NCI-H510A (cell line): ENCODE results near the gene API5.

ENCODE experiments used
- DNase-seq: peaks from one replicate; lab custom pipeline; 2025; lab: John Stamatoyannopoulos, UW

The API5 gene

GRCh38 chr11:43360361-43361032, 48.7 kb downstream of the API5 start:
- no peak for DNase-seq

GRCh38 chr11:43366677-43367076, 54.9 kb downstream of the API5 start:
- no peak for DNase-seq

- DNase-seq = no peak
Measured at GRCh38 chr11:43367382-43368178, 55.8 kb downstream of the API5 start.

- DNase-seq = no peak
Measured at GRCh38 chr11:43376065-43376464, 64.3 kb downstream of the API5 start.

- DNase-seq = no peak
Measured at GRCh38 chr11:43376594-43376993, 64.8 kb downstream of the API5 start.

GRCh38 chr11:43377389-43377788, 65.6 kb downstream of the API5 start:
- no peak for DNase-seq

GRCh38 chr11:43378897-43379296, 67.1 kb downstream of the API5 start:
- DNase-seq = no peak

- DNase-seq = no peak
Measured at GRCh38 chr11:43381802-43382201, 70.0 kb downstream of the API5 start.

- DNase-seq = no peak
Measured at GRCh38 chr11:43382614-43383013, 70.8 kb downstream of the API5 start.

- DNase-seq = no peak
Measured at GRCh38 chr11:43384393-43384792, 72.6 kb downstream of the API5 start.

- no peak for DNase-seq
Measured at GRCh38 chr11:43392713-43393112, 80.9 kb downstream of the API5 start.

- DNase-seq = no peak
Measured at GRCh38 chr11:43393765-43394355, 82.1 kb downstream of the API5 start.
